NAMALWA (cell line): ENCODE data around the gene MIPOL1.
"Not testable (repeated sequence)": the region's sequence is repeated elsewhere in the genome, so short reads cannot be mapped to it uniquely, and the experiment has no call there.

Source experiments
- DNase-seq: peaks from one replicate; pipeline ENCODE4 v3.0.0-alpha.2; 2015; ENCODE audit warnings: low spot score

Gene MIPOL1

DNA sequence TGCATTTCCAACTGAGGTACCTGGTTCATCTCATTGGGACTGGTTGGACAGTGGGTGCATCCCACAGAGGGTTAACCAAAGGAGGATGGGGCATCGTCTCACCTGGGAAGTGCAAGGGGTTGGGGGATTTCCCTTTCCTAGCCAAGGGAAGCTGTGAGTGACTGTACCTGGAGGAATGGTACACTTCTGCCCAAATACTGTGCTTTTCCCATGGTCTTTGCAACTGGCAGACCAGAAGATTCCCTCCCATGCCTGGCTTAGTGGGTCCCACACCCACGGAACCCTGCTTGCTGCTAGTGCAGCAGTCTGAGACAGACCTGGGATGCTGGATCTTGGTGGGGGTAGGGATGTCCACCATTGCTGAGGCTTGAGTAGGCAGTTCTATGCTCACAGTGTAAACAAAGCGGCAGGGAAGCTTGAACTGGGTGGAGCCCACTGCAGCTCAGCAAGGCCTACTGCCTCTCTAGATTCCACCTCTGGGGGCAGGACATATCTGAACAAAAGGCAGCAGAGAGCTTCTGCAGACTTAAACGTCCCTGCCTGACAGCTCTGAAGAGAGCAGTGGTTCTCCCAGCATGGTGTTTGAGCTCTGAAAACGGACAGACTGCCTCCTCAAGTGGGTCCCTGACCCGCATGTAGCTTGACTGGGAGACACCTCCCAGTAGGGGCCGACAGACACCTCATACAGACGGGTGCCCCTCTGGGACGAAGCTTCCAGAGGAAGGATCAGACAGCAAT is 9.7 kb upstream of the MIPOL1 start:
- not testable (repeated sequence) for DNase-seq

DNA sequence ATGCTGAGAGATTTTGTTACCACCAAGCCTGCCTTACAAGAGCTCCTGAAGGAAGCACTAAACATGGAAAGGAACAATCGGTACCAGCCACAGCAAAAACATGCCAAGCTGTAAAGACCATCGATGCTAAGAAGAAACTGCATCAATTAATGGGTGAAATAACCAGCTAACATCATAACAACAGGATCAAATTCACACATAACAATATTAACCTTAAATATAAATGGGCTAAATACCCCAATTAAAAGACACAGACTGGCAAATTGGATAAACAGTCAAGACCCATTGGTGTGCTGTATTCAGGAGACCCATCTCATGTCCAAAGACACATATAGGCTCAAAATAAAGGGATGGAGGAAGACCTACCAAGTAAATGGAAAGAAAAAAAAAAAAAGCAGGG is 8.0 kb upstream of the MIPOL1 start:
- not testable (repeated sequence) for DNase-seq

DNA sequence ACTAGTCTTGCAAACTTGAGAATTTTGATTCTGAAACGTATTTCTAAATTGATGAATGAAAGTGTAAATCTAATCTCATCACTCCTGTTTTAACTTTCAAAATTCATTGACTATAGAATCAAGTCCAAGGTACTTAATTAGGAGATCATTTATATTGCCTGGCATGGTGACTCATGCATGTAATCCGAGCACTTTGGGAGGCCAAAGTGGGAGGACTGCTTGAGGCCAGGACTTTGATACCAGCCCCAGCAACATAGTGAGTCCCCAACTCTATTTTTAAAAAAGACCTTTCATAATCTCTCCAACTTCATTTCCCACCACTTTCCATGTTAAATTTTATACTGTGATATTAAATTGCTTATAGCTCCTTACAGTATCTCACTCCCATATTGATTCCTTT is 3.0 kb upstream of the MIPOL1 start:
- no peak for DNase-seq

DNA sequence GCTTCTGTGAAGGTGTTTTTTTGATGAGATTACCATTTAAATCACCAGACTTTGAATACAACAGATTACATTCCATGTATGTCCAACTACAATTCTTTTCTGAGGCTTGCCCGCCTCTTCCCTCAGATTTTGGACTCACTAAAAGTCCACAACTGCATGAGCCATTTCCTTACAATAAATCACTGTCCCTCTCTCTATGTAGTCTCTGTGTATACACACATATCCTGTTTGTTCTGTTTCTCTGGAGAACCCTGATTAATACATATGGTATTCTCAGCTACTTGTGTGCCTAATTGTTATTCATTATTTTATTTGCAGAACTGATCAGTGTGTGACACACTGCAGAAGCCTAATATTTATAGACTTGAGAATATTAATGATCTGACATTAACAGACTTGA is 2.4 kb upstream of the MIPOL1 start:
- no peak for DNase-seq

DNA sequence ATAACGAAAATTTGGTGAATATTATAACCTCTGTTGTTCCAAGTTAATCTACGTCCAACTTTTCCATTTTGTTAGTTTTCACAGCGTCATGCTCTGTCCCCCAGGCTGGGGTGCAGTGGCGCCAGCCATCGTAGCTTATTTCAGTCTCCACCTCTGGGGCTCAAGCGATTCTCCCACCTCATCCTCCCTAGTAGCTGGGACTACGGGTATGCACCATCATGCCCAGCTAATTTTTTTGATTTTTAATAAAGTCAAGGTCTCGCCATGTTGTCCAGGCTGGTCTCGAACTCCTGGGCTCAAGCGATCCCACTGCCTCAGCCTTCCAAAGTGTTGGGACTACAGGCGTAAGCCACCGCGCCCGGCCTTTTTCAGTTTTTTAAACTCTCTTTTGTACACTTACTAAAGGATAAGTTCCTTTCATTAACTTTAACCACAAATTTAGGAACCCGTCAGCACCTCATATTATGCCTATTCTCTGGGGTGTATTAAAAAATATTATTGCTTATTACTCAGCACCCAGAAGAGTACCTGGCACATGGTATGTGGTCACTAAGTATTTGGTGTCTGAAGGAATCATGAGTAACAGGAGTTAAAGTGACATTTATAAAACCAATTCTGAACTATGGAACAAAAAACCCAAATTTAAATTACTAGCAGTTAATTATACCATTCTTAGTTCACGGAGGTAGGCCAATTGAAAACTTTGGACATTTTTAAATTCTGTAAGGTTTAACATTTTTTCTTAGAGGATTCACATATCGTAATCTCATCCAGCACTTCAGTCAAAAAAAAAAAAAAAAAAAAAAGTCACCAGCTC is 925 bp upstream of the MIPOL1 start:
- no peak for DNase-seq

DNA sequence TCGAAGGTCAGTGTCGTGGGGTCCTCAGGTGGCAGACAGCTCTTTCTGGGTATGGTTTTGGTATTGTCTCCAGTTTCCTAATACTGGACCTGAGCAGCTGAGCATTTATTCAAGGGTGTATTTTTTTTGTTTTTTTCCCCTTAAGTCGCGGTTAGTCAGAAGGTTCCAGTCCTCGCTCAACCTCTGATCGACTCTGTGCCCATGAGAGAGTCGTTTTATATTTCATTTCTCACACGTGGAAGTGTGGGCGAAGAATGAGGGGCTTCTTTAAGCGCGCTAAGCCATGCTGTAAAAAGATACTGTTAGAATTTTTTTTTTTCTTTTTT is 499 bp downstream of the MIPOL1 start:
- no peak for DNase-seq

DNA sequence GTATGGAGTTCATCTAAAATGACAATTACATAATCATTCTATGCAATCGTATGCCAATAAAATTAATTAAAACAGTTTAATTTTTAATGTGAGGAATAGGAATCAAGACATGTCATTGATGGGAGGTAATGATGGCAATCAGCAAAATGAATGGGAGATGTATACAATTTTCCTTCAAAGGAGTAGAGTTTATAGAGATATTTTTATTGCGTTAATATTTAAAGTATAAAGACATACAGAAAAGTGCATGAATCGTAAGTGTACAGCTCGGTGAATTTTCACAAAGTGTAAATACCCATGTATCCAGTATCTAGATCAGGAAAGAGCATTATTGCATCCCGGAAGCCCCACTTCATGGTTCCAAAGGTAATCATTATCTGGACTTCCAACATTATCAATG is 1.2 kb downstream of the MIPOL1 start:
- no peak for DNase-seq

DNA sequence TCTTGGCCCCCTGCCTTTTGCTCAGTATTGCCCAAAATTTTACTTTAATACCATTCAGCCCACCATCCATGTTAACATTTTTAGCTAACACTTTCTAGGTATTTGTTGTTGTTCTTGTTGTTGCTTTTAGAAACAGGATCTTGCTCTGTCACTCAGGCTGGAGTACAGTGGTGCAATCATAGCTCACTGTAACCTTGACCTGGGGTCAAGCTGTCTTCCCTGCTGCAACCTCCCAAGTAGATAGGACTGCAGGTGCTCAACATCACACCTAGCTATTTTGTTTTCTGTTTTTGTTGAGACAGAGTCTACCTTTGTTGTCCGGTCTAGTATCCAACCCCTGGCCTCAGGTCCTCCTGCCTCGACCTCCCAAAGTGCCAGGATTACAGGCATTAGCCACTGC is 4.0 kb downstream of the MIPOL1 start:
- DNase-seq = no peak

DNA sequence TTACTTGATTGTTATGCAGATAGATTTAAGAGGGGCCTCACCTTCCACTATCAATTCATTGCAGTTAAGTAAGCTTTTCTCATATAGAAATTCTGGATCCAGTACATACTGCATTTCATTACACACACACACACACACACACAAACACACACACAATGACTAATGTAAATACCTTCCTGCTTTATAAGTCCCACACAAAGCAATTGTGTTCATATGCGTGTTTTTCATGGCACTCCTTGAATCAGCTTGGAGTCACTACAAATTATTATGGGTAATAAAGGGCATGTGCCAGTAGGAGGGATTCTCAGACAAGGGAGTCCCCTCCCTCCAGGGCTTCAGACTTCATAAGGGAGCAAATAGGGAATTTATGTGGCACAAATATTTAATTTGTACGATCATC is 4.5 kb downstream of the MIPOL1 start:
- no peak for DNase-seq

DNA sequence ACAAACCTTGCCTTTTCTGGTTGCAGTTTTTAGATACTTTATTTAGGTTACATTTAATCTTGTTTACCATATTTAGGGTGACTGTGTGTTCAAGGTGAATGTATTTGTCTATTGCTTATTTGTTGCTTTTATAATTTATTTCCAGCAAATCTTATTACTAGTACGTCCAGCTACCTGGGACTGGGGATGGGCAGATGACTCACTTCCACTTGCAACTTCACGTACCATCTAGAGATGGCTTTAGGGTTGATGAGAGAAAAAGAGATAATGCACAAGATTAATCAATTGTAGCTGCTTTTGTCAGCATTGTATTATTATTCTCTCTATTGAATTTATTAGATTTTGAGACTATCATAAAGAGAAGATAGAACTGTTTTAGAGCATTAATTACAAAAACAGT is 5.1 kb downstream of the MIPOL1 start:
- no peak for DNase-seq

DNA sequence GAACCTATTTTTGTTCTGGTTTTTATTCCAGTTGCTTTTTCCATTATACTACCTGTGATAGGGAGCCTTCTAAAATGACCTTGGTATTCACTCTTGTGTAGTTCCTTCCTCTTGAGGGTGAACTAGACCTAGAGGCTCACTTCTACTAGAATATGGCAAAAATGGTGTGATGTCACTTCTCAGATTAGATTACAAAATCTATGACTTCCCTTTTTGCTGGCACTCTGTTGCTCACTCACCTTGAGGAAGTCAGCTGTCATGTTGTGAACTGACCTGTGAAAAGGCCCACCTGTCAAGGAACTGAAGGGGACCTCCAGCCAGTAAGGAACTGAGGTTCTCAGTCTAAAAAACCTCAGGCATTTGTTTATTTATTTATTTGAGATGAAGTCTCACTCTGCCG is 5.7 kb downstream of the MIPOL1 start:
- no peak for DNase-seq

DNA sequence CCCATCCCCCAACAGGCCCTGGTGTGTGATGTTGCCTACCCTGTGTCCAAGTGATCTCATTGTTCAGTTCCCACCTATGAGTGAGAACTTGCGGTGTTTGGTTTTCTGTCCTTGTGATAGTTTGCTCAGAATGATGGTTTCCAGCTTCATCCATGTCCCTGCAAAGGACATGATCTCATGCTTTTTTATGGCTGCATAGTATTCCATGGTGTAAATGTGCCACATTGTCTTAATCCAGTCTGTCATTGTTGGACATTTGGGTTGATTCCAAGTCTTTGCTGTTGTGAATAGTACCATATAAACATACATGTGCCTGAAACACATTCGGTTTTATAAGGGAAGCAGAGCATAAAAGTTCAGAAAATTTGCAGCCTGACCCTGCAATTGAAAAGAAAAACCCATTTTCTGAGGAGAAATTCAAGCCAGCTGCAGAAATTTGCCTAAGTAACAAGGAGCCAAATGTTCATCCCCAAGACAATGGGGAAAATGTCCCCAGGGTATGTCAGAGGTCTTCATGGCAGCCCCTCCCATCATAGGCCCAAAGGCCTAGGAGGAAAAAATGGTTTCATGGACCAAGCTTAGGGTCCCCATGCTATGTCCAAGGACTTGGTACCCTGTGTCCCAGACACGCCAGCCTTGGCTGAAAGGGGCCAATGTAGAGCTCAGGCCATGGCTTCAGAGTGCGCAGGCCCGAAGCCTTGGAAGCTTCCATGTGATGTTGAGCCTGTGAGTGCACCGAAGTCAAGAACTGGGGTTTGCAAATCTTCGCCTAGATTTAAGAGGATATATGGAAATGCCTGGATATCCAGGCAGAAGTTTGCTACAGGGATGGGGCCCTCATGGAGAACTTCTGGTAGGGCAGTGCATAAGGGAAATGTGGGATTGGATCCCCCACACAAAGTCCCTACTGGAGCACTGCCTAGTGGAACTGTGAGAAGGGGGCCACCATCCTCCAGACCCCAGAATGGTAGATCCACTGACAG is 8.2 kb downstream of the MIPOL1 start:
- not testable (repeated sequence) for DNase-seq

DNA sequence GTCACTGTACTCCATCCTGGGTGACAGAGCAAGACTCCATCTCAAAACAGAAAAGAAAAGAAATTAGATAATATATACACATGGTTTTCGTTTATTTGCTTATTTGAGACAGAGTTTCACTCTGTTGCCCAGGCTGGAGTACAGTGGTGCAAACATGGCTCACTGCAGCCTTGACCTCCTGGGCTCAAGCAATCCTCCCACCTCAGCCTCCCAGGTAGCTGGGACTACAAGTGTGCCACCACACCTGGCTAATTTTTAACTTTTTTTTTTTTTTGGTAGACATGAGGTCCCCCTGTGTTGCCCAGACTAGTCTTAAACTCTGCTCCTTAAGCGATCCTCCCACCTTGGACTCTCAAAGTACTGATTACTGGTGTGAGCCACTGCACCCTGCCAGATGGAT is 11.9 kb downstream of the MIPOL1 start:
- DNase-seq = not testable (repeated sequence)

DNA sequence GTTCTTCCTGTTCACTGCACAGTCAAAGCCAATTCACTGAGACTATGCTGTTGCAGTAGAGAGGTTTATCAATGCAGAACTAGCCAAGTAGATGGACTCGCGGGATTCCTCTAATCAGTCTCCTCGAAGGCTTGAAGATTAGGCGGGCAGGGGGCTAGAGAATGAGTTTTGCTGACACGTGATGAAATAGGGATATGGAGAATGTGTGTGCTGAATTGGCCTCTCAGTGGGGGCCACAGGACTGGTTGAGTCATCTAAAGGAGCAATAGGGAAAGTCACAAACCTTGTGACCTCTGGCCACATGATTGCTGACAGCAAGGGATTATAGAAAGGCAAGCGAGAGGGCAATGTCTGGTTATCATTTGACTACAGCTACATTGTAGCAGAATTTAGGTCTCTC is 12.7 kb downstream of the MIPOL1 start:
- no peak for DNase-seq

DNA sequence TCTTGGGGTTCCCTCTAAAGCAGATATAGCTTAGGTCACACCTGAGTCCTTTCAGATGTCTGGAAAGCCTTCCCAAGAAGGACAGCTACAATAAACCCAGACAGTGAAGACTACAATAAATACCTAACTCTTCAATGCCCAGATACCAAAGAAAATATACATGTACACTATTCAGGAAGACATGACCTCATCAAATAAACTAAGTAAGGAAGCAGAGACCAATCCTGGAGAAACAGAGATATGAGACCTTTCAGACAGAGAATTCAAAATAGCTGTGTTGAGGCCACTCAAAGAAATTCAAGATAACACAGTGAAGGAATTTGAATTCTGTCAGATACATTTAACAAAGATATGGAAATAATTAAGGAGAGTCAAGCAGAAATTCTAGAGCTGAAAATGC is 15.3 kb downstream of the MIPOL1 start:
- DNase-seq = no peak

DNA sequence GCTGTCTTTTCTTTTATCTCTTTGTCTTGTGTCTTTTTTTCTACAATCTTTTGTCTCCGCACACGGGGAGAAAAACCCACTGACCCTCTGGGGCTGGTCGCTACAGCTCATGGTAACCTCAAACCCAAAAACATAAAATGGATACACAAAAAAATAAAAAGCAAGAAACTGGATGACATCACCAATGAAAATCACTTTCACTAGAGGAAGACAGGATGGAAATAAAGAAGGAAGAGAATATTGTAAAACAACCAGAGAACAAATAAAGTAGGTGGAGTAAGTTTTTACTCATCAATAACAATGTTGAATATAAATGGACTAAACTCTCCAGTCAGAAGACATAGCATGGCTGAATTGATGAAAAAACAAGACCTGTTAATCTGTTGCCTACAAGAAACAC is 17.6 kb downstream of the MIPOL1 start:
- DNase-seq = no peak

DNA sequence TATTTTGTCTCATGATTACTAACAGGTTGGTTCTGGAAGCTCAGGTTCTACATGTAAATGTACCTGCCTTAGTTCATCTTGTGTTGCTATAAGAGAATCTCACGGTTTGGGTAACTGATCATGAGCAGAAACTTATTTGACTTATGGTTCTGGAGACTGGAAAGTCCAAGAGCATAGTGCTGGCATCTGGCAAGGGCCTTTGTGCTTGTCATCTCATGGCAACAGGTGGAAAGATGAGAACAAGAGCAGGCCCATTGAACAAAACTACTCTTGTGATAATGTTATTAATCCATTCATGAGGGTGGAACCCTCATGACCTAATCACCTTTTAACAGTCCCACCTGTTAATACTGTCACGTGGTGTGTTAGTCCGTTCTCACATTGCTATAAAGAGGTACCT is 23.3 kb downstream of the MIPOL1 start:
- no peak for DNase-seq

DNA sequence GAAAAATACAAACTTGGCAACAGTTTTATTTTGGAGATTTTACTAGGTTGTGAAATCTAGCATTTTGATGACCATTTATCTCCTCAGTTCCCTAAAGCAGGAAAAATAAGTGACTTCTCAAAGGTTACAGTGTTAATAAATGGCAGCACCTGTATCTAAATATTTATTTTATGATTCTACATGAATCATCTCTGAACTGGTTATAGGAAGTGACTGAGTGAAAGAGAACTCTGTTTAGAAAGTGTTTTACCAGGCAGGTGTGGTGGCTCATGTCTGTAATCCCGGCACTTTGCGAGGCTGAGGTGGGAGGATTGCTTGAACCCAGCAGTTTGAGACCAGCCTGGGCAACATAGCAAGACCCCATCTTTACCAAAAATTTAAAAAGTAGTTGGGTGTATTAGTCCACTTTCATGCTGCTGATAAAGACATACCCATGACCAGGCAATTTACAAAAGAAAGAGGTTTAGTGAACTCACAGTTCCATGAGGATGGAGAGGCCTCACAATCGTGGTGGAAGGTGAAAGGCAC is 26.3 kb downstream of the MIPOL1 start:
- no peak for DNase-seq

DNA sequence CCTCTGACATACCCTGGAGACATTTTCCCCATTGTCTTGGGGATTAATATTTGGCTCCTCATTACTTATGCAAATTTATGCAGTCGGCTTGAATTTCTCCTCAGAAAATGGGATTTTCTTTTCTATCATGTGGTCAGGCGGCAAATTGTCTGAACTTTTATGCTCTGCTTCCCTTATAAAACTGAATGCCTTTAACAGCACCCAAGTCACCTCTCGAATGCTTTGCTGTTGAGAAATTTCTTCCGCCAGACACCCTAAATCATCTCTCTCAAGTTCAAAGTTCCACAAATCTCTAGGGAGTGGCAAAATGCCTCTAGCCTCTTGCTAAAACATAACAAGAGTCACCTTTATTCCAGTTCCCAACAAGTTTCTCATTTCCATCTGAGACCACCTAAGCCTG is 27.9 kb downstream of the MIPOL1 start:
- not testable (repeated sequence) for DNase-seq

DNA sequence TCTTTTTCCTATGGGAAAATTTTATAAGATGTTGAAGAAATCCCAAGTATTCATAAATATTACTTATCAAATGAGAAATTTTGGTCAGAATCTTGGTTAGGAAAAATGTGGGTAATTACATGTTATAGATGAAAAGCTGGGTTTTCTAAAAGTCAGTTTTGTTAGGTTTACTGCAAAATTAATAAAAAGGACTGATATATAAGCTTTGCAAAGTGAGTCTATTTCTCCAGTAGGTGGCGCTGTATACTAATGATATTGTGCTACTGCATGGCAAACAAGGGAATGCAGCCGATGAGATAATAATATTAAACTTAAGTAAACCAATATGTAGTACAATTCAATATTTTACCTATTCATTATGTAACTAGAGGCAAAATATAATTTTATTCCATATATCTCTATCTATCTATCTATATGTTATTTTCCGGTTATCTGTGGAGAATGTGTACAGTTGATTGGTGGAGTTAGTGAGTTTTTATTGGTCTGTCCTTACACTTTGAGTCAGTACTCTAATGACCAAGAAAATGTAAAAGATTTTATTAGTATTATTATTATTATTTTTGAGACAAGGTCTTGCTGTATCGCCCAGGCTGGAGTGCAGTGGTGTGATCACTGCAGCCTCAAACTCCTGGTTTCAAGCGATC is 32.9 kb downstream of the MIPOL1 start:
- DNase-seq = peak; percentile 56

DNA sequence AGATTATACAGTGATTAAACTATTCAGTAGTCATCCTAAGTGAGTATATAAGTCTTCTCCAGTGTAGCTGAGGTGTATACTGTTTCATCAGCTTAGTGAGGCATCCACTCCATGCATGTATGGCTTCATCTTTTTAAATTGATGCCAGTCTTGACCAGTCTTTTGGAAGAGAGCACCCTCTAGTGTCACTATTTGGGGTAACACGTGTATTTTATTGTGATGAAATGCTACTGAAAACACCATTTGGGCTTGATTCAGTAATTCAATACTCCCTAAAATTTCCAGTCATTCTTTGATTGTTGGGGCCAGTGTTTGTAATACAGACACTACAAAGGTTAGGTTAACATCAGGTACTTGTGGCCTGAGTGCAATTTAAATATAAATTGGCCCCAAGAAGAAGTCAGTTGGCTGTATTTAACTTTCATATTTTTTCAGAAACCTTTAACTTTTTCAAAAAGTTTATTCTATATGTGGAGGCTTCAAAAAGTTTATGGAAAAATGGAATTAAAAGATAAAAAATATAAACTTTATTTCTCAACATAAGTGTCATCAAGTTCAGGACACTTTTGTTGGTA is 35.3 kb downstream of the MIPOL1 start:
- peak; percentile 39 for DNase-seq
